ENCODE data around the gene CASP2.

DNA sequence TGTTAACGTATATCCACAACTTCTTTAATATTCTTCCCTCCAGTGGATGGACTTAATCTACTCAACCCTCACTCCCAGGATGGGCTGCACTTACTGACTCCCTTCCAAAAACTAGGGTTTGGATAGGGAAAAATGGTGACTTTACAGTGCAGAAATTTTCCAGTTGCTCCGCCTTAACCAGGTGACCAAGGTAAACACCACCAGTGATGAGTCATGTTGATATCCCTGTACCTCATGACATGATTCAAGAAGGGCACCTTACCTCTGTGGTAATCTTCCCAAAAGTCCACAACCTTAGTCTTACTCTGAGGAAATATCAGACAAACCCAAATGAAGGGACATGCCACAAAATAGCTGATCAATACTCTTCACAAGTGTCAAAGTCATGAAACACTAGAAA, 28.4 kb upstream of the CASP2 start:
- TF ChIP-seq, protein P1, sequence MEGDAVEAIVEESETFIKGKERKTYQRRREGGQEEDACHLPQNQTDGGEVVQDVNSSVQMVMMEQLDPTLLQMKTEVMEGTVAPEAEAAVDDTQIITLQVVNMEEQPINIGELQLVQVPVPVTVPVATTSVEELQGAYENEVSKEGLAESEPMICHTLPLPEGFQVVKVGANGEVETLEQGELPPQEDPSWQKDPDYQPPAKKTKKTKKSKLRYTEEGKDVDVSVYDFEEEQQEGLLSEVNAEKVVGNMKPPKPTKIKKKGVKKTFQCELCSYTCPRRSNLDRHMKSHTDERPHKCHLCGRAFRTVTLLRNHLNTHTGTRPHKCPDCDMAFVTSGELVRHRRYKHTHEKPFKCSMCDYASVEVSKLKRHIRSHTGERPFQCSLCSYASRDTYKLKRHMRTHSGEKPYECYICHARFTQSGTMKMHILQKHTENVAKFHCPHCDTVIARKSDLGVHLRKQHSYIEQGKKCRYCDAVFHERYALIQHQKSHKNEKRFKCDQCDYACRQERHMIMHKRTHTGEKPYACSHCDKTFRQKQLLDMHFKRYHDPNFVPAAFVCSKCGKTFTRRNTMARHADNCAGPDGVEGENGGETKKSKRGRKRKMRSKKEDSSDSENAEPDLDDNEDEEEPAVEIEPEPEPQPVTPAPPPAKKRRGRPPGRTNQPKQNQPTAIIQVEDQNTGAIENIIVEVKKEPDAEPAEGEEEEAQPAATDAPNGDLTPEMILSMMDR (IDR thresholded peaks at IDR 0.05): no peak
- no peak for TF ChIP-seq POLR2A (IDR thresholded peaks at IDR 0.05)
